Endothelial cell of umbilical vein (primary cell): ENCODE measurements around the gene VSTM2B.
"Not testable (repeated sequence)": the region's sequence is repeated elsewhere in the genome, so short reads cannot be mapped to it uniquely, and the experiment has no call there.

Source experiments
- EZH2 ChIP-seq: IDR thresholded peaks from 2 replicates; pipeline ENCODE4 v1.6.1; 2012; ENCODE audit warnings: borderline replicate concordance, low read depth, mild to moderate bottlenecking, moderate library complexity, low read length, inconsistent platforms; ENCODE audit not compliant: severe bottlenecking
- FOS ChIP-seq: IDR thresholded peaks from 2 replicates; pipeline ENCODE4 v1.6.1; 2011; ENCODE audit warnings: mild to moderate bottlenecking, low read length, moderate library complexity, borderline replicate concordance; ENCODE audit not compliant: insufficient read depth
- GATA2 ChIP-seq: IDR thresholded peaks from 2 replicates; pipeline ENCODE4 v1.7.0; 2011; ENCODE audit warnings: low read depth, mild to moderate bottlenecking, moderate library complexity, mixed read lengths, low read length; ENCODE audit not compliant: insufficient read length, insufficient read depth
- JUN ChIP-seq: IDR thresholded peaks from 2 replicates; pipeline ENCODE4 v1.6.1; 2011; ENCODE audit warnings: borderline replicate concordance, low read depth; ENCODE audit not compliant: insufficient read length, insufficient read depth
- MYC ChIP-seq: IDR thresholded peaks from one replicate; pipeline ENCODE4 v1.6.1; 2011; ENCODE audit warnings: mild to moderate bottlenecking, low read depth, low read length
- POLR2A ChIP-seq: IDR thresholded peaks from 2 replicates; pipeline ENCODE4 v1.6.1; 2012; ENCODE audit warnings: low read depth, mild to moderate bottlenecking, control low read depth, low read length
- POLR2AphosphoS5 ChIP-seq: IDR thresholded peaks from 2 replicates; pipeline ENCODE4 v1.6.1; 2012; ENCODE audit warnings: low read depth, mild to moderate bottlenecking, control low read depth, low read length, moderate library complexity; ENCODE audit not compliant: insufficient read depth
- TF ChIP-seq, protein P1 (sequence below): IDR thresholded peaks from 2 replicates; pipeline ENCODE4 v1.6.1; 2011; ENCODE audit not compliant: insufficient read depth, insufficient read length
- TF ChIP-seq, protein P2 (sequence below), 2 donors: IDR thresholded peaks; 1 replicate in 1 of 2; 2 replicates in 1 of 2; pipeline ENCODE4 v1.5.1; 2011; ENCODE audit warnings: low read length in 2 of 2, mild to moderate bottlenecking in 2 of 2, moderate library complexity in 2 of 2, control low read depth in 1 of 2, inconsistent platforms in 1 of 2, low read depth in 1 of 2; ENCODE audit not compliant: insufficient read depth in 1 of 2; ENCODE audit errors: extremely low read depth in 1 of 2

GRCh38 chr19:29486961-29487360, 38.8 kb upstream of the VSTM2B start:
- not testable (repeated sequence) for TF ChIP-seq POLR2A, GATA2, POLR2AphosphoS5, FOS, JUN, EZH2, MYC
- TF ChIP-seq, protein P1, sequence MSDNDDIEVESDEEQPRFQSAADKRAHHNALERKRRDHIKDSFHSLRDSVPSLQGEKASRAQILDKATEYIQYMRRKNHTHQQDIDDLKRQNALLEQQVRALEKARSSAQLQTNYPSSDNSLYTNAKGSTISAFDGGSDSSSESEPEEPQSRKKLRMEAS = not testable (repeated sequence)
- TF ChIP-seq, protein P2, sequence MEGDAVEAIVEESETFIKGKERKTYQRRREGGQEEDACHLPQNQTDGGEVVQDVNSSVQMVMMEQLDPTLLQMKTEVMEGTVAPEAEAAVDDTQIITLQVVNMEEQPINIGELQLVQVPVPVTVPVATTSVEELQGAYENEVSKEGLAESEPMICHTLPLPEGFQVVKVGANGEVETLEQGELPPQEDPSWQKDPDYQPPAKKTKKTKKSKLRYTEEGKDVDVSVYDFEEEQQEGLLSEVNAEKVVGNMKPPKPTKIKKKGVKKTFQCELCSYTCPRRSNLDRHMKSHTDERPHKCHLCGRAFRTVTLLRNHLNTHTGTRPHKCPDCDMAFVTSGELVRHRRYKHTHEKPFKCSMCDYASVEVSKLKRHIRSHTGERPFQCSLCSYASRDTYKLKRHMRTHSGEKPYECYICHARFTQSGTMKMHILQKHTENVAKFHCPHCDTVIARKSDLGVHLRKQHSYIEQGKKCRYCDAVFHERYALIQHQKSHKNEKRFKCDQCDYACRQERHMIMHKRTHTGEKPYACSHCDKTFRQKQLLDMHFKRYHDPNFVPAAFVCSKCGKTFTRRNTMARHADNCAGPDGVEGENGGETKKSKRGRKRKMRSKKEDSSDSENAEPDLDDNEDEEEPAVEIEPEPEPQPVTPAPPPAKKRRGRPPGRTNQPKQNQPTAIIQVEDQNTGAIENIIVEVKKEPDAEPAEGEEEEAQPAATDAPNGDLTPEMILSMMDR (IDR thresholded peaks at IDR 0.05; ENCODE audit: extremely low read depth in 1 of 2, insufficient read depth in 1 of 2, low read depth in 1 of 2, low read length in 2 of 2) = not testable (repeated sequence)
